CD4-positive, CD25-positive, alpha-beta regulatory T cell (primary cell): ENCODE data around the gene NOM1. TPM values are rescaled to one million over a fixed set of nuclear protein-coding genes. Genes with fewer than 3 reads are reported as not detected.

ENCODE experiments used
- polyA plus RNA-seq, 4 donors: library from polyadenylated mRNA; unstranded; fragments of 300-500 nt; fragmentation: Illumina TruSeq; gene quantifications; one replicate each; pipeline ENCODE4 v1.2.3, GENCODE V29; 2021
- total RNA-seq: library from RNA; stranded (reverse); gene quantifications from one replicate; pipeline ENCODE4 v1.2.3, GENCODE V29; 2022

The NOM1 gene
- total and polyA plus RNA-seq, 5 donors from 2014 or later: 1.6 to 34.9 (median 3.6) TPM

Other genes starting within 250 kb of the NOM1 start
- gene LMBR1, start 56.5 kb upstream of the NOM1 start, total RNA-seq: 71.9 TPM
- gene LMBR1, start 56.5 kb upstream of the NOM1 start, polyA plus RNA-seq: 10 to 100 TPM; 35.7 to 45.1 (median 38.7) TPM
- gene MNX1, start 61.0 kb downstream of the NOM1 start, total RNA-seq: 0.67 TPM
- not detected for gene MNX1, start 61.0 kb downstream of the NOM1 start, polyA plus RNA-seq
- gene UBE3C, start 189.2 kb downstream of the NOM1 start, total RNA-seq: 60.3 TPM
- gene UBE3C, start 189.2 kb downstream of the NOM1 start, polyA plus RNA-seq: 10 to 100 TPM; 25.2 to 30.1 (median 29.0) TPM